Neuronal stem cell (in vitro differentiated cells): Measurements from ENCODE around the gene PANX3.

ENCODE experiments used
- DNase-seq: peaks from one replicate; pipeline ENCODE4 v3.0.0-alpha.2; 2013; ENCODE audit warnings: low spot score
- H2AFZ ChIP-seq: one replicate; pipeline ENCODE4 v1.6.1; 2013; ENCODE audit warnings: mild to moderate bottlenecking, low read length, inconsistent platforms
- H2AK5ac ChIP-seq: 2 replicates; pipeline ENCODE4 v1.6.1; 2013; ENCODE audit warnings: low read depth, mild to moderate bottlenecking, inconsistent platforms, low read length, moderate library complexity, mixed read lengths
- H2BK120ac ChIP-seq: 2 replicates; pipeline ENCODE4 v1.6.1; 2013; ENCODE audit warnings: low read depth, mild to moderate bottlenecking, inconsistent platforms, low read length, moderate library complexity, mixed read lengths
- H2BK12ac ChIP-seq: one replicate; pipeline ENCODE4 v1.6.1; 2013; ENCODE audit warnings: low read length, inconsistent platforms
- H2BK15ac ChIP-seq: 2 replicates; pipeline ENCODE4 v1.6.1; 2013; ENCODE audit warnings: mild to moderate bottlenecking, low read length, inconsistent platforms, mixed read lengths
- H2BK5ac ChIP-seq: one replicate; pipeline ENCODE4 v1.6.1; 2013; ENCODE audit warnings: inconsistent platforms, mild to moderate bottlenecking, low read length, moderate library complexity
- H3K14ac ChIP-seq: one replicate; pipeline ENCODE4 v1.6.1; 2013; ENCODE audit warnings: low read length, inconsistent platforms
- H3K18ac ChIP-seq: 2 replicates; pipeline ENCODE4 v1.6.1; 2013; ENCODE audit warnings: low read length, inconsistent platforms
- H3K23ac ChIP-seq: 2 replicates; pipeline ENCODE4 v1.6.1; 2013; ENCODE audit warnings: low read depth, mild to moderate bottlenecking, mixed read lengths, low read length, inconsistent platforms; ENCODE audit not compliant: poor library complexity
- H3K27ac ChIP-seq: replicated peaks from 3 replicates; pipeline ENCODE4 v1.5.1; 2013; ENCODE audit warnings: low read length, inconsistent platforms
- H3K27me3 ChIP-seq, 3 experiments: 2 replicates each; pipeline ENCODE4 v1.6.1; 2013; ENCODE audit warnings: low read length in 3 of 3, mild to moderate bottlenecking in 2 of 3, inconsistent platforms in 1 of 3, low read depth in 1 of 3, mixed read lengths in 1 of 3, moderate library complexity in 1 of 3; ENCODE audit not compliant: control insufficient read depth in 3 of 3, insufficient read depth in 3 of 3
- H3K36me3 ChIP-seq, 2 donors: replicated peaks in 1 of 2; 2 replicates each; pipeline ENCODE4 v1.6.1; 2013; ENCODE audit warnings: low read length in 2 of 2; ENCODE audit not compliant: control insufficient read depth in 2 of 2, insufficient read depth in 2 of 2
- H3K4ac ChIP-seq: 2 replicates; pipeline ENCODE4 v1.6.1; 2013; ENCODE audit warnings: inconsistent platforms, mild to moderate bottlenecking, low read length, moderate library complexity
- H3K4me1 ChIP-seq, 2 donors: 1 replicate in 1 of 2; 2 replicates in 1 of 2; pipeline ENCODE4 v1.6.1; 2013; ENCODE audit warnings: low read length in 2 of 2, low read depth in 1 of 2; ENCODE audit not compliant: control insufficient read depth in 2 of 2, insufficient read depth in 1 of 2
- H3K4me2 ChIP-seq: one replicate; pipeline ENCODE4 v1.6.1; 2013; ENCODE audit warnings: mild to moderate bottlenecking, low read length, inconsistent platforms; ENCODE audit not compliant: insufficient read depth, poor library complexity, severe bottlenecking
- H3K4me3 ChIP-seq, 2 donors: 2 replicates each; pipeline ENCODE4 v1.5.1; 2013; ENCODE audit warnings: low read length in 2 of 2, mild to moderate bottlenecking in 2 of 2, inconsistent platforms in 1 of 2, moderate library complexity in 1 of 2
- H3K79me1 ChIP-seq: one replicate; pipeline ENCODE4 v1.6.1; 2013; ENCODE audit warnings: low read depth, mild to moderate bottlenecking, inconsistent platforms, low read length, moderate library complexity
- H3K9ac ChIP-seq: one replicate; pipeline ENCODE4 v1.6.1; 2013; ENCODE audit warnings: mild to moderate bottlenecking, low read depth, low read length, inconsistent platforms; ENCODE audit not compliant: poor library complexity
- H3K9me3 ChIP-seq, 2 donors: replicated peaks in 1 of 2; 2 replicates each; pipeline versions ENCODE3 to v1.6.1; 2013; ENCODE audit warnings: low read length in 2 of 2, mild to moderate bottlenecking in 2 of 2, inconsistent platforms in 1 of 2, low read depth in 1 of 2, mixed read lengths in 1 of 2, moderate library complexity in 1 of 2; ENCODE audit not compliant: control insufficient read depth in 2 of 2, insufficient read depth in 1 of 2
- H4K8ac ChIP-seq: one replicate; pipeline ENCODE4 v1.6.1; 2013; ENCODE audit warnings: low read depth, mild to moderate bottlenecking, inconsistent platforms, low read length, moderate library complexity
- H4K91ac ChIP-seq: one replicate; pipeline ENCODE4 v1.6.1; 2013; ENCODE audit warnings: low read length, low read depth, mild to moderate bottlenecking, inconsistent platforms; ENCODE audit not compliant: poor library complexity
- WGBS, 2 donors: extraction: QIAGEN DNeasy Blood & Tissue Kit; methylation state at CpG; one replicate each; pipeline ENCODE4 v1.1.7; 2013; ENCODE audit warnings: missing lambda C conversion rate in 2 of 2, mixed read lengths in 1 of 2; ENCODE audit not compliant: insufficient read length in 2 of 2, insufficient replicate concordance in 1 of 2; ENCODE audit errors: extremely low coverage in 2 of 2; 5-methylcytosine and 5-hydroxymethylcytosine counted together

The PANX3 gene

GRCh38 chr11:124662106-124662505 lies 50.9 kb downstream of the PANX3 start:
- WGBS, 2 donors = no CpG with 5 or more reads among the region's 4 CpGs
- no peak overlapping the region for H3K27ac ChIP-seq

DNA sequence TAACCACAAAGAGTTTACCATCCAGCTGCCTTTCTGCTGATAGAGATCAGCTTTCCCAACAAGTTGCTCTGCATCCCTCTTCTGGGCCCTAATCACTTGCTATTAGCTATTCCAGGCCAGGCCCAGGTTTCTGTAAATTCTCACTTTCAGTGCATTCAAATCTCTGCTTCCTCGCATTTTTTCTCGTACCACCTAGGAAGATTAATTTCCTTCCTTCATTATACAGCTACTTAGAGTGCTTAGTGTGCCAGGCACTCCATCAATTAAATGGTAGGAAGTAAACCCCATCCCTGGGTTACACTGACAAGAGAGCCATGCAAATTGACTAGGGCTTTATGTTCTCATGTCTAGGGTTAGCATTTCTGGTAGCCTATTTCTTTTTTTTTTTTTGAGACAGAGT lies 52.6 kb downstream of the PANX3 start:
- no peaks in the 10 kb centered on the region for H3K79me1 ChIP-seq
- peak overlapping the region; percentile 16 for H3K18ac ChIP-seq
- H3K9ac ChIP-seq = no peak overlapping the region
- H2AK5ac ChIP-seq = no peak overlapping the region
- no peaks in the 10 kb centered on the region for H3K4me1 ChIP-seq
- H2AFZ ChIP-seq = no peak overlapping the region
- no peak for DNase-seq
- H3K4ac ChIP-seq = no peak overlapping the region
- H4K91ac ChIP-seq = no peak overlapping the region
- H2BK5ac ChIP-seq = no peak overlapping the region
- H2BK120ac ChIP-seq = no peak overlapping the region
- H3K27ac ChIP-seq = no peak overlapping the region
- no peak overlapping the region for H2BK12ac ChIP-seq
- no peak overlapping the region for H3K14ac ChIP-seq
- no CpG with 5 or more reads among the region's 2 CpGs for WGBS, 2 donors
- H3K27me3 ChIP-seq = peaks cover 0 to 4% (median 0%) of the 10 kb centered on the region in 3 experiments
- no peak overlapping the region for H3K23ac ChIP-seq
- no peak overlapping the region for H2BK15ac ChIP-seq
- H3K36me3 ChIP-seq = no peaks in the 10 kb centered on the region
- H4K8ac ChIP-seq = no peak overlapping the region
- H3K4me3 ChIP-seq = no peak overlapping the region
- H3K9me3 ChIP-seq = no peaks in the 10 kb centered on the region
- H3K4me2 ChIP-seq = no peak overlapping the region

More at GRCh38 chr11:124662106-124662505, 50.9 kb downstream of the PANX3 start:
- Histone ChIP-seq H3K18ac (no peak overlapping the region), H2BK120ac (no peak overlapping the region), H2BK5ac (no peak overlapping the region), H3K4me1 (peaks cover 1 to 14% of the 10 kb centered on the region in 2 donors), H3K23ac (no peak overlapping the region), H4K91ac (no peak overlapping the region), H2AFZ (no peak overlapping the region), H3K9me3 (no peaks in the 10 kb centered on the region), H3K79me1 (no peaks in the 10 kb centered on the region), H2BK15ac (no peak overlapping the region), H3K9ac (no peak overlapping the region), H3K27me3 (no peaks in the 10 kb centered on the region), H2BK12ac (no peak overlapping the region), H3K4ac (no peak overlapping the region), H3K14ac (no peak overlapping the region), H3K4me2 (no peak overlapping the region), H3K36me3 (no peaks in the 10 kb centered on the region), H3K4me3 (no peak overlapping the region), H2AK5ac (no peak overlapping the region), H4K8ac (no peak overlapping the region)
- no peak for DNase-seq

DNA sequence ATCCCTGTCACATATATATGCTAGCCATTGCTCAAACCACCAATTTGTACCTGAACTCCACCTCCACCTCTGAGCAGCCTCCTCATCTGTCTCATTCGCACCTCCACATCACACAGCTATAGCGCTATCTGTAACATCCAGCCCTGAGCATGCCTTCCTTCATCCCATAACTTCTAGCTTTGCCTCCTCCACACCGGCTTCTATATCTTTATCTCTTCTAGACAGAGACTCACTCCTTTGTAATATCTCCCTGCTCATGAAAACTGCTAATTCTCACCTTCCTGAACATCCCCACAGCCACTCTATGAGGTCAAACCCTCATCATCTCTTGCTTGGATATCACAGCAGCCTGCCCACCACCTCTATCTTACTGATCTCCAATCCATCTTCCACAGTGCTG lies 56.4 kb downstream of the PANX3 start:
- Histone ChIP-seq H2BK15ac (no peak overlapping the region), H2AK5ac (no peak overlapping the region), H3K9me3 (no peaks in the 10 kb centered on the region), H3K4me1 (no peaks in the 10 kb centered on the region), H2BK5ac (no peak overlapping the region), H3K4me2 (no peak overlapping the region), H3K14ac (no peak overlapping the region), H3K79me1 (no peaks in the 10 kb centered on the region), H3K36me3 (no peaks in the 10 kb centered on the region), H3K4me3 (no peak overlapping the region), H3K9ac (no peak overlapping the region), H2BK12ac (no peak overlapping the region), H3K23ac (no peak overlapping the region), H3K27ac (no peak overlapping the region), H4K91ac (no peak overlapping the region), H4K8ac (no peak overlapping the region), H2BK120ac (no peak overlapping the region), H3K27me3 (peaks cover 0 to 14% (median 0%) of the 10 kb centered on the region in 3 experiments), H3K18ac (no peak overlapping the region), H3K4ac (no peak overlapping the region), H2AFZ (no peak overlapping the region)
- no peak for DNase-seq
- WGBS, 2 donors = no CpG with 5 or more reads among the region's 3 CpGs

DNA sequence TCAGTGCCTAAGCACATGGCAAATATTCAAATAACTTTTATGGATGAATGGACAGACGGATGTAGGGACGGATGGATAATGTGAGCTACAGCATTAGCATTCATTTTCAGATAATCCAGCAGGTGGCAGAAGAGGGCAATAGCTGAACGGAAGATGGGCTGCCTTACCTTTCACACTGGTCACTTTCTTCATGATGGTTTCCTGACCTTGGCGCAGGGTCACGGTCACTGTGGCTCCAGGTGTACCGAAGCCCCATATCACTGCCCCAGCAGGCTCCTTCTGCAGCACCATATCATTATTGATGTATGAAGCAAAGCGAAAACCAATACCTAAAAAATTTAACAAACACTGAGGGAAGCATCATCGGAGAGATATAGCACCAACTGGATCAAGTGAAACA lies 58.0 kb downstream of the PANX3 start:
- Histone ChIP-seq H3K9ac (no peak overlapping the region), H3K27ac (no peak overlapping the region), H2BK15ac (no peak overlapping the region), H3K4me2 (no peak overlapping the region), H3K9me3 (no peaks in the 10 kb centered on the region), H2AFZ (no peak overlapping the region), H3K18ac (no peak overlapping the region), H4K8ac (no peak overlapping the region), H2BK120ac (no peak overlapping the region), H3K36me3 (no peaks in the 10 kb centered on the region), H3K27me3 (peaks cover 0 to 23% (median 3%) of the 10 kb centered on the region in 3 experiments), H3K4me3 (no peak overlapping the region), H3K23ac (no peak overlapping the region), H3K4ac (no peak overlapping the region), H2AK5ac (no peak overlapping the region), H2BK12ac (no peak overlapping the region), H4K91ac (no peak overlapping the region), H3K4me1 (no peaks in the 10 kb centered on the region), H3K14ac (no peak overlapping the region), H2BK5ac (no peak overlapping the region), H3K79me1 (no peaks in the 10 kb centered on the region)
- WGBS, 2 donors = no CpG with 5 or more reads among the region's 8 CpGs
- DNase-seq = no peak
